PC-3 (cell line): ENCODE measurements around the gene BOLA2B.

Source experiments
- CTCF ChIP-seq: fragments of 300-600 bp; sonication (generic); conservative IDR thresholded peaks from 2 replicates; pipeline ENCODE4 v1.5.1; 2017; ENCODE audit warnings: antibody characterized with exemption, low read depth, mild to moderate bottlenecking, low read length
- EZH2 ChIP-seq: fragments of 300-600 bp; sonication (generic); IDR thresholded peaks from one replicate; pipeline ENCODE4 v1.6.1; 2017; ENCODE audit warnings: antibody characterized with exemption, mild to moderate bottlenecking, low read length; ENCODE audit not compliant: unreplicated experiment

DNA sequence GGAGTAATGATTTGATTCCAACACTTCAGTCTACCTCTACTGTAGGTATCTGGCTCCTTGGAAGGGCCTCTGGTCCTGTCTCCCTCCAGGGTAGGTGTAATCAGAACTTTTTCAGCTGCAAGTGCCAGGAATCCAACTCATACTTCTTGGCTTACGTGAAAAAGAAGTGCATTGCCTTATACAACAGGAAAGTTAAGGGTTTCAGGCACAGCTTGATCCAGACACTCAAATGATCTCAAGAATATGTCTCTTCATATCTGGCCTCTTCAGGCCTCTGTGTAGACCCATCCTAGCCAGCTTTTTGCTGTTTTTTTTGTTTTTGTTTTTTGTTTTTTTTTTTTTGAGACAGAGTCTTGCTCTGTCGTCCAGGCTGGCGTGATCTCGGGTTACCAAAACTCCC, 14.3 kb downstream of the BOLA2B start:
- TF ChIP-seq EZH2 (no peak), CTCF (no peak)
